HG03460 (cell line): ENCODE measurements around the gene HES6.

Source experiments
- ATAC-seq: cut with Tn5 transposase; IDR thresholded peaks from one replicate; pipeline ENCODE4 v1.9.1; 2021; ENCODE audit not compliant: unreplicated experiment

HES6 gene

GRCh38 chr2:238237431-238238135, 2.3 kb downstream of the HES6 start:
- ATAC-seq = no peak

- ATAC-seq = no peak
Observed at GRCh38 chr2:238236571-238236970, 3.3 kb downstream of the HES6 start.

GRCh38 chr2:238235856-238236255, 4.0 kb downstream of the HES6 start:
- ATAC-seq = no peak

GRCh38 chr2:238235331-238235732, 4.5 kb downstream of the HES6 start:
- no peak for ATAC-seq

- ATAC-seq = no peak
Observed at GRCh38 chr2:238233625-238234024, 6.2 kb downstream of the HES6 start.

GRCh38 chr2:238231809-238232208, 8.0 kb downstream of the HES6 start:
- ATAC-seq = no peak

GRCh38 chr2:238231251-238231793, 8.5 kb downstream of the HES6 start:
- peak; percentile 58 for ATAC-seq

GRCh38 chr2:238230699-238231098, 9.1 kb downstream of the HES6 start:
- no peak for ATAC-seq

- ATAC-seq = no peak
Observed at GRCh38 chr2:238228700-238229099, 11.1 kb downstream of the HES6 start.

GRCh38 chr2:238227587-238228032, 12.2 kb downstream of the HES6 start:
- ATAC-seq = no peak

GRCh38 chr2:238226698-238227586, 12.9 kb downstream of the HES6 start:
- no peak for ATAC-seq

GRCh38 chr2:238225911-238226697, 13.7 kb downstream of the HES6 start:
- ATAC-seq = no peak

GRCh38 chr2:238225121-238225520, 14.7 kb downstream of the HES6 start:
- ATAC-seq = no peak

- no peak for ATAC-seq
Observed at GRCh38 chr2:238224356-238225035, 15.3 kb downstream of the HES6 start.

GRCh38 chr2:238220892-238221521, 18.8 kb downstream of the HES6 start:
- no peak for ATAC-seq

- ATAC-seq = no peak
Observed at GRCh38 chr2:238220274-238220891, 19.5 kb downstream of the HES6 start.

GRCh38 chr2:238216651-238217184, 23.1 kb downstream of the HES6 start:
- ATAC-seq = no peak

- no peak for ATAC-seq
Observed at GRCh38 chr2:238207006-238207405, 32.8 kb downstream of the HES6 start.

GRCh38 chr2:238203973-238204683, 35.7 kb downstream of the HES6 start:
- ATAC-seq = peak; percentile 11
